Neural cell (in vitro differentiated cells): ENCODE data around the gene ANKIB1.

Experiments
- EP300 ChIP-seq: fragments of 450-650 bp; conservative IDR thresholded peaks from 2 replicates; pipeline ENCODE4 v1.6.1; 2014; ENCODE audit warnings: antibody characterized with exemption, mild to moderate bottlenecking, moderate library complexity; ENCODE audit not compliant: poor library complexity, severe bottlenecking
- POLR2AphosphoS5 ChIP-seq: IDR thresholded peaks from 2 replicates; pipeline ENCODE4 v1.6.1; 2012
- SMC3 ChIP-seq: fragments of 450-650 bp; conservative IDR thresholded peaks from 2 replicates; pipeline ENCODE4 v1.6.1; 2014; ENCODE audit warnings: antibody characterized with exemption, mild to moderate bottlenecking, moderate library complexity; ENCODE audit not compliant: poor library complexity
- TF ChIP-seq, protein P1 (sequence below): fragments of 450-650 bp; IDR thresholded peaks from 2 replicates; pipeline ENCODE4 v1.5.1; 2014; ENCODE audit warnings: antibody characterized with exemption, mild to moderate bottlenecking, moderate library complexity; ENCODE audit not compliant: poor library complexity, severe bottlenecking

DNA sequence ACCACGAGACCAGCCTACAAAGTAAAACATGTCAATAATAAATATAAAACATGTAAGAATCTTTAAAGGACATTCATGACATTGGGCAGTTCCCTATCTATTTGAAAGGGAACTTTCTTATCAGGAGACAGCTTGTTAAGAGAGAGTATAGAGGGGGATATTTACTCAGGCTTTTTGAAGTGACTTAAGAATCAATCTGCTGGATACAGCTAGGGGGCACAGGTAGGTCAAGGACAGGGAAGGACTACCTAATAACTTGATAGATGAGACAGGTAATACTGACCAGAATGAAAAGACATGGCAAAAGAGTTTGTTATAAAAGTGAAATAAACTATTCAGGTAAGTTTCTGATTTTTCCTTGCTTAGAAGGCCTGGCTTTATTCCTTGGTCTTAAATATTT, 45.0 kb upstream of the ANKIB1 start:
- TF ChIP-seq EP300 (no peak), POLR2AphosphoS5 (no peak), SMC3 (no peak)
- TF ChIP-seq, protein P1, sequence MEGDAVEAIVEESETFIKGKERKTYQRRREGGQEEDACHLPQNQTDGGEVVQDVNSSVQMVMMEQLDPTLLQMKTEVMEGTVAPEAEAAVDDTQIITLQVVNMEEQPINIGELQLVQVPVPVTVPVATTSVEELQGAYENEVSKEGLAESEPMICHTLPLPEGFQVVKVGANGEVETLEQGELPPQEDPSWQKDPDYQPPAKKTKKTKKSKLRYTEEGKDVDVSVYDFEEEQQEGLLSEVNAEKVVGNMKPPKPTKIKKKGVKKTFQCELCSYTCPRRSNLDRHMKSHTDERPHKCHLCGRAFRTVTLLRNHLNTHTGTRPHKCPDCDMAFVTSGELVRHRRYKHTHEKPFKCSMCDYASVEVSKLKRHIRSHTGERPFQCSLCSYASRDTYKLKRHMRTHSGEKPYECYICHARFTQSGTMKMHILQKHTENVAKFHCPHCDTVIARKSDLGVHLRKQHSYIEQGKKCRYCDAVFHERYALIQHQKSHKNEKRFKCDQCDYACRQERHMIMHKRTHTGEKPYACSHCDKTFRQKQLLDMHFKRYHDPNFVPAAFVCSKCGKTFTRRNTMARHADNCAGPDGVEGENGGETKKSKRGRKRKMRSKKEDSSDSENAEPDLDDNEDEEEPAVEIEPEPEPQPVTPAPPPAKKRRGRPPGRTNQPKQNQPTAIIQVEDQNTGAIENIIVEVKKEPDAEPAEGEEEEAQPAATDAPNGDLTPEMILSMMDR: no peak
